D721Med (cell line): ENCODE measurements around the gene AIG1.

Experiments used
- DNase-seq: peaks from one replicate; pipeline ENCODE4 v3.0.0; 2011; ENCODE audit warnings: low spot score; ENCODE audit not compliant: insufficient read length
- FAIRE-seq: peaks from 2 replicates; lab custom pipeline; 2011; peaks lifted over from hg19 to GRCh38; lab: Jason Lieb, UNC
- CTCF ChIP-seq: IDR thresholded peaks from 2 replicates; pipeline ENCODE4 v1.5.1; 2012; ENCODE audit warnings: mild to moderate bottlenecking, control low read depth; ENCODE audit not compliant: insufficient read depth; ENCODE audit errors: missing control alignments

AIG1 gene

GRCh38 chr6:143233554-143234285 lies 173.0 kb downstream of the AIG1 start:
- no peak for DNase-seq
- no peak for FAIRE-seq
- TF ChIP-seq CTCF = no peak

GRCh38 chr6:143234734-143235133 lies 174.0 kb downstream of the AIG1 start:
- no peak for DNase-seq
- FAIRE-seq = no peak
- no peak for TF ChIP-seq CTCF

- no peak for DNase-seq
- no peak for TF ChIP-seq CTCF
- no peak for FAIRE-seq
Observed at GRCh38 chr6:143236151-143236798, 175.6 kb downstream of the AIG1 start.

- FAIRE-seq = no peak
- no peak for DNase-seq
- no peak for TF ChIP-seq CTCF
Observed at GRCh38 chr6:143238306-143238705, 177.6 kb downstream of the AIG1 start.

- TF ChIP-seq CTCF = no peak
- FAIRE-seq = no peak
Observed at GRCh38 chr6:143241111-143241510, 180.4 kb downstream of the AIG1 start.

GRCh38 chr6:143241911-143242310 lies 181.2 kb downstream of the AIG1 start:
- FAIRE-seq = no peak
- DNase-seq = no peak
- TF ChIP-seq CTCF = no peak

More at GRCh38 chr6:143241111-143241510, 180.4 kb downstream of the AIG1 start:
- no peak for DNase-seq

GRCh38 chr6:143243786-143244185 lies 183.1 kb downstream of the AIG1 start:
- FAIRE-seq = no peak
- no peak for DNase-seq
- no peak for TF ChIP-seq CTCF
